Mucosa of descending colon (tissue), 3 donors: ENCODE data around the gene ALPI. TPM values are rescaled to one million over a fixed set of nuclear protein-coding genes. Genes with fewer than 3 reads are reported as not detected.

Experiments
- ATAC-seq: fragments of 200-7000 bp; cut with Tn5 transposase; one replicate; pipeline ENCODE4 v1.9.1; 2020; ENCODE audit warnings: mild to moderate bottlenecking, moderate library complexity
- DNase-seq, 3 donors: peaks; one replicate each; pipeline ENCODE4 v3.0.0-alpha.2; 2020
- H3K36me3 ChIP-seq: fragments of 200-600 bp; one replicate; pipeline ENCODE4 v1.8.0; 2021; ENCODE audit warnings: low read depth, mild to moderate bottlenecking
- H3K4me1 ChIP-seq: fragments of 200-600 bp; one replicate; pipeline ENCODE4 v1.8.0; 2021; ENCODE audit warnings: low read depth, mild to moderate bottlenecking
- H3K4me3 ChIP-seq: fragments of 200-600 bp; one replicate; pipeline ENCODE4 v1.8.0; 2021; ENCODE audit warnings: mild to moderate bottlenecking
- H3K9me3 ChIP-seq: fragments of 200-600 bp; one replicate; pipeline ENCODE4 v1.8.0; 2021; ENCODE audit warnings: mild to moderate bottlenecking
- CTCF ChIP-seq: fragments of 200-600 bp; IDR thresholded peaks from one replicate; pipeline ENCODE4 v1.8.0; 2022; ENCODE audit warnings: antibody characterized with exemption, mild to moderate bottlenecking
- intact Hi-C, 2 donors: fragments of 100-400 bp; cut with DNase I in 1 of 2; cut with micrococcal nuclease in 1 of 2; formaldehyde crosslinking; loops; one replicate each; pipeline versions ENCODE4 v1.11.0 to v1.11.1; 2022; cut with DNase I, micrococcal nuclease
- total RNA-seq, 3 donors: library from RNA; stranded (reverse); fragmentation: NEBNext Ultra II Directional in 2 of 3; extraction: Animal tissue kit (Norgen Biotek cat#: 25700) in 2 of 3; gene quantifications; one replicate each; pipeline versions ENCODE4 v1.2.1 to v1.2.4, GENCODE V29; 2021 to 2023
- donor health status: DM: no; HTN: no; CAD: no; lungs with moderate emphysema.
- donor health status: DM: no; HTN: no; CAD: no.
- donor health status: DM: no; HTN: yes; CAD: no.

ALPI gene
- total RNA-seq, 3 donors from 2014 or later: 8.5 to 24.6 (median 24.4) TPM

GRCh38 chr2:232478571-232479340, 22.8 kb downstream of the ALPI start:
- H3K4me3 ChIP-seq: no peak overlapping the region
- peak; percentile 29 for ATAC-seq
- H3K4me1 ChIP-seq: no peaks in the 10 kb centered on the region
- H3K36me3 ChIP-seq: no peaks in the 10 kb centered on the region
- DNase-seq: peak in 2 of 3 donors; percentile 21 to 39
- H3K9me3 ChIP-seq: no peaks in the 10 kb centered on the region
- intact Hi-C loops: no loop called here
- TF ChIP-seq CTCF: no peak

GRCh38 chr2:232479341-232480200, 23.6 kb downstream of the ALPI start:
- Histone ChIP-seq H3K4me3 (no peak overlapping the region), H3K9me3 (no peaks in the 10 kb centered on the region), H3K4me1 (no peaks in the 10 kb centered on the region), H3K36me3 (no peaks in the 10 kb centered on the region)
- no peak for ATAC-seq
- DNase-seq: peak in 1 of 3 donors; percentile 12
- no peak for TF ChIP-seq CTCF
- intact Hi-C loops: no loop called here

GRCh38 chr2:232480201-232481190, 24.5 kb downstream of the ALPI start:
- H3K36me3 ChIP-seq: no peaks in the 10 kb centered on the region
- no peak overlapping the region for H3K4me3 ChIP-seq
- H3K9me3 ChIP-seq: no peaks in the 10 kb centered on the region
- intact Hi-C loops: no loop called here
- no peak for ATAC-seq
- H3K4me1 ChIP-seq: no peaks in the 10 kb centered on the region
- TF ChIP-seq CTCF: no peak
- DNase-seq: peak in 1 of 3 donors; percentile 13

- no peaks in the 10 kb centered on the region for H3K36me3 ChIP-seq
- TF ChIP-seq CTCF: no peak
- DNase-seq: peak in 2 of 3 donors; percentile 9 to 37
- H3K4me3 ChIP-seq: no peak overlapping the region
- no peak for ATAC-seq
- intact Hi-C loops: no loop called here
- H3K9me3 ChIP-seq: no peaks in the 10 kb centered on the region
- H3K4me1 ChIP-seq: no peaks in the 10 kb centered on the region
Observed at GRCh38 chr2:232481322-232482140, 25.6 kb downstream of the ALPI start.
